Esophagus squamous epithelium (tissue), 4 donors: ENCODE results near the gene RAB27A.

Experiments
- POLR2A ChIP-seq, 4 donors: fragments of 450-650 bp; IDR thresholded peaks; one replicate each; pipeline ENCODE4 v1.6.1; 2017; ENCODE audit warnings: antibody characterized with exemption in 4 of 4, mild to moderate bottlenecking in 4 of 4, moderate library complexity in 3 of 4
- TF ChIP-seq, protein P1 (sequence below), 6 experiments: fragments of 450-650 bp in 4 of 6; fragments of 200-600 bp in 2 of 6; sonication (generic) in 2 of 6; IDR thresholded peaks; one replicate each; pipeline ENCODE4 v1.5.1; 2016 to 2019; ENCODE audit warnings: antibody characterized with exemption in 6 of 6, mild to moderate bottlenecking in 4 of 6, moderate library complexity in 4 of 6

DNA sequence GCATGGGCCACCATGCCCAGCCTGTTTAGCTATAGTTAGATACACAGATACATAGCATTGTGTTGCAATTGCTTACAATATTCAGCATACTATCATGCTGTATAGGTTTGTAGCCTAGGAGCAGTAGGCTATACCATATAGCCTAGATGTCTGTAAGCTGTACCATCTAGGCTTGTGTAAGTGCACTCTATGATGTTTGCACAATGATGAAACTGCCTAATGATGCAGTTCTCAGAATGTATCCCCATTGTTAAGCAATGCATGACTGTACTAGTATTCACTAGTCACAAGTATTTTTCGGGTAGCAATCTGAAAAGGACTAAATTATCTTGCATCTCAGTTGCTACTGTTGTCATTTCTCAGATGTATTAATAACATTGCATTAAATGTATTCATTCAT, 45.4 kb upstream of the RAB27A start:
- TF ChIP-seq, protein P1, sequence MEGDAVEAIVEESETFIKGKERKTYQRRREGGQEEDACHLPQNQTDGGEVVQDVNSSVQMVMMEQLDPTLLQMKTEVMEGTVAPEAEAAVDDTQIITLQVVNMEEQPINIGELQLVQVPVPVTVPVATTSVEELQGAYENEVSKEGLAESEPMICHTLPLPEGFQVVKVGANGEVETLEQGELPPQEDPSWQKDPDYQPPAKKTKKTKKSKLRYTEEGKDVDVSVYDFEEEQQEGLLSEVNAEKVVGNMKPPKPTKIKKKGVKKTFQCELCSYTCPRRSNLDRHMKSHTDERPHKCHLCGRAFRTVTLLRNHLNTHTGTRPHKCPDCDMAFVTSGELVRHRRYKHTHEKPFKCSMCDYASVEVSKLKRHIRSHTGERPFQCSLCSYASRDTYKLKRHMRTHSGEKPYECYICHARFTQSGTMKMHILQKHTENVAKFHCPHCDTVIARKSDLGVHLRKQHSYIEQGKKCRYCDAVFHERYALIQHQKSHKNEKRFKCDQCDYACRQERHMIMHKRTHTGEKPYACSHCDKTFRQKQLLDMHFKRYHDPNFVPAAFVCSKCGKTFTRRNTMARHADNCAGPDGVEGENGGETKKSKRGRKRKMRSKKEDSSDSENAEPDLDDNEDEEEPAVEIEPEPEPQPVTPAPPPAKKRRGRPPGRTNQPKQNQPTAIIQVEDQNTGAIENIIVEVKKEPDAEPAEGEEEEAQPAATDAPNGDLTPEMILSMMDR (IDR thresholded peaks at IDR 0.05), result no peak
- no peak for TF ChIP-seq POLR2A (IDR thresholded peaks at IDR 0.05)
